GM19324 (cell line): ENCODE measurements around the gene NXPE2.

Experiments used
- ATAC-seq: cut with Tn5 transposase; IDR thresholded peaks from one replicate; pipeline ENCODE4 v1.9.1; 2021; ENCODE audit warnings: mild to moderate bottlenecking, moderate library complexity; ENCODE audit not compliant: unreplicated experiment, low FRiP score

NXPE2 gene

DNA sequence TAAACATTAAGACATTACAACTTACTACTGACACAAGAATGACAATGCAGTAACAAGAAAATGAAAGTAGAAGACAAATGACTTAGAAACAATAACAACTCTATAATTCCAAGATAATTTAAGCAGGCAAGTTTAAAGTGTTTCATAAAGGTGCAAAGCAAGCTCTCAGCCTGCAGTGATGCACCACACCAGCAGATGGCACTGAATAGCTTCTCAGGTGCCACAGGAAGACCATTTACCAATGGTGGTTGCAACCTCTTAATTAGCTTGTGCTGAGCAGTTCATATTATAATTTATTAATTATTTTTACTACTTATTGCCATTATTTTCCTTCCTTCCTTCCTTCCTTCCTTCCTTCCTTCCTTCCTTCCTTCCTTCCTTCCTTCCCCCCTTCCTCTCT lies 60.6 kb downstream of the NXPE2 start:
- no peak for ATAC-seq

DNA sequence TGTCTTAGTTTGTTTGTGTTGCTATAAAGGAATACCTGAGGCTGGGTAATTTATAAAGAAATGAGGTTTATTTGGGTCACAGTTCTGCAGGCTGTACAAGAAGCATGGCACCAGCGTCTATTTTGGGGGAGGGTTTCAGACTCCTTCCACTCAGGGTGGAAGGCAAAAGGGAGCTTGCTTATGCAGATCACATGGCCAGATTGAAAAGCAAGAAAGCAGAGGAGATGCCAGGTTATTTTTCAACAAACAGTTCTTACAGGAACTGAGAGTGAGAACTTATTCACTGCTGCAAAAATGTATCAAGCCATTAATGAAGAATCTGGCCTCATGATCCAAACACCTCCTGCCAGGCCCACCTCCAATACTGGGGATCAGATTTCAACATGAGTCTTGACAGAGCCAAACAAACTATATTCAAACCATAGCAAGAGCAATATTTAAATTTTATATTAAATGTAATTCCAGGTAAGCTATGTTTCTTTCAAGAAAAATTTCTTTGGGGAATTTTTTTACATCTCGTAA lies 66.9 kb downstream of the NXPE2 start:
- no peak for ATAC-seq

- no peak for ATAC-seq
Observed at GRCh38 chr11:114746013-114746412, 67.7 kb downstream of the NXPE2 start.
